Measurements from ENCODE around the gene EIF4B. TPM values are rescaled to one million over a fixed set of nuclear protein-coding genes. Genes with fewer than 3 reads are reported as not detected.
A peak's percentile ranks its signal among the peaks of the same experiment; 100 is the strongest.
"Not testable (repeated sequence)": the region's sequence is repeated elsewhere in the genome, so short reads cannot be mapped to it uniquely, and the experiment has no call there.

Gene EIF4B
- total RNA-seq, 1 donor from 2014 or later: 1,381 TPM

GRCh38 chr12:53004178-53004577, 2.1 kb upstream of the EIF4B start:
- no peak for DNase-seq

GRCh38 chr12:53004582-53004981, 1.7 kb upstream of the EIF4B start:
- no peak for DNase-seq

- no peak for DNase-seq
Observed at GRCh38 chr12:53005215-53005985, 856 bp upstream of the EIF4B start.

- peak; percentile 53 for DNase-seq
Observed at GRCh38 chr12:53006810-53007309, 604 bp downstream of the EIF4B start.

- no peak for DNase-seq
Observed at GRCh38 chr12:53007343-53007742, 1.1 kb downstream of the EIF4B start.

- not testable (repeated sequence) for DNase-seq
Observed at GRCh38 chr12:53008760-53009159, 2.5 kb downstream of the EIF4B start.

- no peak for DNase-seq
Observed at GRCh38 chr12:53010955-53011354, 4.7 kb downstream of the EIF4B start.

GRCh38 chr12:53011889-53012288, 5.6 kb downstream of the EIF4B start:
- DNase-seq: no peak

- DNase-seq: no peak
Observed at GRCh38 chr12:53012928-53013327, 6.7 kb downstream of the EIF4B start.

GRCh38 chr12:53014709-53015108, 8.5 kb downstream of the EIF4B start:
- DNase-seq: no peak

- DNase-seq: no peak
Observed at GRCh38 chr12:53025250-53025649, 19.0 kb downstream of the EIF4B start.

GRCh38 chr12:53027014-53027413, 20.8 kb downstream of the EIF4B start:
- DNase-seq: not testable (repeated sequence)

GRCh38 chr12:53031616-53032015, 25.4 kb downstream of the EIF4B start:
- no peak for DNase-seq

- DNase-seq: not testable (repeated sequence)
Observed at GRCh38 chr12:53033832-53034231, 27.6 kb downstream of the EIF4B start.

GRCh38 chr12:53034459-53034858, 28.2 kb downstream of the EIF4B start:
- DNase-seq: no peak

- DNase-seq: no peak
Observed at GRCh38 chr12:53036802-53037201, 30.5 kb downstream of the EIF4B start.

GRCh38 chr12:53039851-53040250, 33.6 kb downstream of the EIF4B start:
- no peak for DNase-seq

GRCh38 chr12:53042607-53043454, 36.6 kb downstream of the EIF4B start:
- no peak for DNase-seq

GRCh38 chr12:53044052-53044581, 37.9 kb downstream of the EIF4B start:
- no peak for DNase-seq

- DNase-seq: no peak
Observed at GRCh38 chr12:53044896-53045695, 38.8 kb downstream of the EIF4B start.

- no peak for DNase-seq
Observed at GRCh38 chr12:53045696-53046045, 39.4 kb downstream of the EIF4B start.

- DNase-seq: peak; percentile 84
Observed at GRCh38 chr12:53046655-53047220, 40.5 kb downstream of the EIF4B start.
